Esophagus (tissue), 2 donors: ENCODE data around the gene PCBP3. TPM values are rescaled to one million over a fixed set of nuclear protein-coding genes. Genes with fewer than 3 reads are reported as not detected.

Source experiments
- H3K27ac ChIP-seq, 2 donors: one replicate each; pipeline ENCODE4 v1.5.1; 2013; ENCODE audit warnings: low read depth in 2 of 2, mild to moderate bottlenecking in 2 of 2, inconsistent platforms in 1 of 2, low read length in 1 of 2, moderate library complexity in 1 of 2
- H3K27me3 ChIP-seq, 2 donors: one replicate each; pipeline ENCODE4 v1.6.1; 2013; ENCODE audit warnings: low read length in 2 of 2, control low read depth in 1 of 2, mild to moderate bottlenecking in 1 of 2; ENCODE audit not compliant: insufficient read depth in 2 of 2, control insufficient read depth in 1 of 2
- H3K36me3 ChIP-seq, 2 donors: one replicate each; pipeline ENCODE4 v1.6.1; 2013; ENCODE audit warnings: low read length in 1 of 2; ENCODE audit not compliant: control insufficient read depth in 2 of 2, insufficient read depth in 2 of 2
- H3K4me1 ChIP-seq, 2 donors: one replicate each; pipeline ENCODE4 v1.6.1; 2013; ENCODE audit warnings: low read length in 1 of 2; ENCODE audit not compliant: control insufficient read depth in 2 of 2, insufficient read depth in 2 of 2
- H3K4me3 ChIP-seq, 2 donors: one replicate each; pipeline ENCODE4 v1.5.1; 2013; ENCODE audit warnings: low read length in 2 of 2, mild to moderate bottlenecking in 2 of 2, low read depth in 1 of 2, moderate library complexity in 1 of 2
- H3K9me3 ChIP-seq, 2 donors: one replicate each; pipeline ENCODE4 v1.6.1; 2013; ENCODE audit warnings: mild to moderate bottlenecking in 2 of 2, low read depth in 1 of 2, low read length in 1 of 2, moderate library complexity in 1 of 2; ENCODE audit not compliant: control insufficient read depth in 2 of 2, insufficient read depth in 1 of 2
- WGBS, 2 donors: extraction: QIAGEN DNeasy Blood & Tissue Kit; methylation state at CpG; one replicate each; pipeline ENCODE4 v1.1.7; 2013; 5-methylcytosine and 5-hydroxymethylcytosine counted together
- polyA plus RNA-seq, 2 donors: library from polyadenylated mRNA; stranded (reverse); fragments of 200-250 nt; gene quantifications; one replicate each; pipeline ENCODE4 v1.2.3, GENCODE V29; 2013
- donor health status: healthy with polysubstance abuse.
- donor health status: Bipolar disorder and iron deficiency.

Gene PCBP3
- polyA plus RNA-seq, 2 donors = 0.24 to 0.67 TPM

DNA sequence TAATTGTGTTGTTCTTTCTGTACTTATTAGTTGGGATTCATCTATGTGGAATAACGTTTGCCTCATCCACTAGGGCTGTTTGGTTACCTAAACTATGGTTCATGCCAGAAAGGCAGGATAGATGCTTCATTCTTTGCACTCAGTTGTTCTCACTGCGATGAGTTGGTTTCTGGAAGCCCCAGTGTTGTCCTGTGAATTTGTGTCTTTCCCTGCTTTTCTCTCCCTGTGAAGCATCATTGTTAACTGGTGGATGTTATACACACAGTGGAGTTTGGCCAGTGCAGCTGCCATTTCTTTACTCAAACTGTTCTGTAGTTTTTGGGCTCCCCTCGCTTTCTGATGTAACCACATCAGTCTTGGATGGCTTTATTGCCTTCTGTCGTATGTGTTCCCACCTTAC is 194.4 kb downstream of the PCBP3 start:
- WGBS, 2 donors = 79% methylated on average over 4 of the region's 4 CpGs
- no peaks in the 10 kb centered on the region for H3K27me3 ChIP-seq
- no peaks in the 10 kb centered on the region for H3K4me1 ChIP-seq
- H3K4me3 ChIP-seq = no peak overlapping the region
- no peaks in the 10 kb centered on the region for H3K36me3 ChIP-seq
- H3K27ac ChIP-seq = no peak overlapping the region
- peaks cover 2% of the 10 kb centered on the region in 2 donors for H3K9me3 ChIP-seq

DNA sequence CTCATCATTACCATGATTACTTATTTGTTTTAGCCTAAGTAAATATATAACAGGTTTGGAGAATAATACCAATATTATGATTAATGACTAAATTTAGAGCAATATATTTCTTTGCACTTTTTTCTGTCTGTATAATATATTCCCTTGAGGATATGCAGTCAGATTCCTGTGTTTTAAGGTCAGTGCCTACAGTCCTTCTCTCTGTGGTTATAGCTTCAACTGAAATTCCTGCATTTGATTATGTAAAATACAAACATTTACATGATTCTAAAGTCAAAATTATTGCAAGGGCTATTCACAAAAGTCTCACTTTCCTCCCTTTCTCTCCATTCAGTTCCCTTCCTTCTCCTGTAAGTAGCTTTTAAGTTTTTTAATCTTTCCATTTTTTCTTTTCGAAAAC is 195.1 kb downstream of the PCBP3 start:
- H3K4me1 ChIP-seq = no peaks in the 10 kb centered on the region
- WGBS, 2 donors = 94 to 99% methylated on average over 1 of the region's 1 CpG
- H3K9me3 ChIP-seq = peaks cover 2% of the 10 kb centered on the region in 2 donors
- H3K27me3 ChIP-seq = no peaks in the 10 kb centered on the region
- no peak overlapping the region for H3K27ac ChIP-seq
- no peak overlapping the region for H3K4me3 ChIP-seq
- no peaks in the 10 kb centered on the region for H3K36me3 ChIP-seq

DNA sequence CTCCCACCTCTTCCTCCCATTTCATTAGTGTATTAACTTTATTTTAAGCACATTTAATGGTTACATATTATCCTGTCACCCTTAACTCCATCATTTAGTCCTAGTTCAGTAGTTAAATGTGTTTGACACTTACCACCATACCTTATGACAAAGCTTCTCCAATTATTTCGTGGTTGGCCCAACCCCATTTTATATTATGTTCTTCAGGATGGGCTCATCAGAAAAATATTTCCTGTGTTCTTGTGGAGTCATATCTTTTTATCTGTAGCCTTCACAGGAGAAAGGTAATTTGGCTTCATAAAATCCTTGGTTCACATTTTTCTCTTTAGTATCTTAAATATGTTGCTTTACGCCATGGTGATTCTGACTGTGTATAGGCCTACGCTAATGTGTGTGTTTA is 195.7 kb downstream of the PCBP3 start:
- Histone ChIP-seq H3K4me1 (no peaks in the 10 kb centered on the region), H3K36me3 (no peaks in the 10 kb centered on the region), H3K27ac (no peak overlapping the region), H3K4me3 (no peak overlapping the region), H3K27me3 (no peaks in the 10 kb centered on the region), H3K9me3 (peaks cover 2% of the 10 kb centered on the region in 2 donors)
- 85 to 95% methylated on average over 3 of the region's 3 CpGs for WGBS, 2 donors

DNA sequence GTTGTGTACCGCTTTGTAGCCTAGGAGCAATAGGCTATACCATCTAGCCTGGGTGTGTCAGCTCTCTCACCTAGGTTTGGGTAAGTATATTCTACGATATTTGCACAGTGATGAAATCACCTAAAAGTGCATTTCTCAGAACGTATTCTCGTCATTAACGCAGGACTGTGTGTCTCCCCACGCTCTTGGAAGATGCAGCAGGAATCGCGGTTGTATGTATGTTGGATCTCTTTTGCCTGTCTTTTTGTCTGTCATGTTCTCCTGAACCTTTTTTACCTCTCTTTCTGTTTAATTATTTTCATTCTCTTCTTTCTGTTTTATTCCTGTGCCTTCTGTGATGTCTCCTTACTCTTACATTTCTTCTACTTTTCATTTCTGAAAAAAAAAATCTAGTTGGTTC is 197.5 kb downstream of the PCBP3 start:
- whole genome bisulfite sequencing, 2 donors = 95% methylated on average over 8 of the region's 8 CpGs

DNA sequence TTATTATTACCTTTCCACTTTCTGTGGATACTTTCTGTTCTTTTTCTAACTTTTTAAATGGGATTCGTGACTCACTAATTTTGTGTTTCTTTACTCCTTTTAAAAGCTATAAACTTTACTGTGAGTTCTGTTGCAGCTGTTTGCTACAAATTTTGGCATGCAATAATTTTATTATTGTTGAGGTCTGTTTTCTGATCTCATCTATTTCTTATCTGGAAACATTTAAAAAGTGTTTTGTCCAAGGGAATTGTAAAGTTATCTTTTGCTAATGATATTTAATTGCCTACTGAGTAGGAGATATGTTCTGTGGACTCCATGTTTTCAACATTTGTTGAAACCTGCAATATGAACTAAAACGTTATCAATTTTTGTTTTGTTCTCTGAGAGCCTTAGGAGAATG is 199.9 kb downstream of the PCBP3 start:
- Histone ChIP-seq H3K4me3 (no peak overlapping the region), H3K36me3 (no peaks in the 10 kb centered on the region), H3K4me1 (no peaks in the 10 kb centered on the region), H3K27me3 (no peaks in the 10 kb centered on the region), H3K9me3 (peaks cover 2% of the 10 kb centered on the region in 2 donors), H3K27ac (no peak overlapping the region)
- WGBS, 2 donors = 71 to 81% methylated on average over 2 of the region's 2 CpGs

More for the DNA sequence above, 197.5 kb downstream of the PCBP3 start:
- Histone ChIP-seq H3K36me3 (no peaks in the 10 kb centered on the region), H3K4me3 (no peak overlapping the region), H3K9me3 (peaks cover 2% of the 10 kb centered on the region in 2 donors), H3K27ac (no peak overlapping the region), H3K27me3 (no peaks in the 10 kb centered on the region), H3K4me1 (no peaks in the 10 kb centered on the region)

DNA sequence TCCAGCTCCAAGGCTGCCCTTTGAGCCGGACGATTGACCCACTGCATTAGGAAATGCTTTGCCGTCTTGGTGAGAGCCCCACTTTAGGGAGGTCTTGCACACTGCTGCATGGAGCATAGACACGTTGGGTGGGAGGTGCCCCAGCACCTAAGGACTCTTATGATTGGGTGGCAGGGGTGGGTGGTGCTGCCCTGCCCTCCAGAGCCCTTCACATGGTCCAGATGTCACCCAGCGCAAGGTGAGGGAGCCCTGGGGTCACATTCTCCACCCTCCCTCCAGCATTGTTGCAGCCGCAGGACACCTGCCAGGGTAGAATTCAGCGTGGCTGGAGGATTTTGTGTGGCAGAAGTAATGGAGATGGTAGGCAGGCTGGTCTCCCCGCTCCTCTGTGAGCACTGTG is 200.7 kb downstream of the PCBP3 start:
- WGBS, 2 donors = 83 to 90% methylated on average over 8 of the region's 8 CpGs
- H3K4me1 ChIP-seq = no peaks in the 10 kb centered on the region
- peaks cover 2% of the 10 kb centered on the region in 2 donors for H3K9me3 ChIP-seq
- no peaks in the 10 kb centered on the region for H3K27me3 ChIP-seq
- H3K36me3 ChIP-seq = no peaks in the 10 kb centered on the region
- H3K27ac ChIP-seq = no peak overlapping the region
- H3K4me3 ChIP-seq = no peak overlapping the region

DNA sequence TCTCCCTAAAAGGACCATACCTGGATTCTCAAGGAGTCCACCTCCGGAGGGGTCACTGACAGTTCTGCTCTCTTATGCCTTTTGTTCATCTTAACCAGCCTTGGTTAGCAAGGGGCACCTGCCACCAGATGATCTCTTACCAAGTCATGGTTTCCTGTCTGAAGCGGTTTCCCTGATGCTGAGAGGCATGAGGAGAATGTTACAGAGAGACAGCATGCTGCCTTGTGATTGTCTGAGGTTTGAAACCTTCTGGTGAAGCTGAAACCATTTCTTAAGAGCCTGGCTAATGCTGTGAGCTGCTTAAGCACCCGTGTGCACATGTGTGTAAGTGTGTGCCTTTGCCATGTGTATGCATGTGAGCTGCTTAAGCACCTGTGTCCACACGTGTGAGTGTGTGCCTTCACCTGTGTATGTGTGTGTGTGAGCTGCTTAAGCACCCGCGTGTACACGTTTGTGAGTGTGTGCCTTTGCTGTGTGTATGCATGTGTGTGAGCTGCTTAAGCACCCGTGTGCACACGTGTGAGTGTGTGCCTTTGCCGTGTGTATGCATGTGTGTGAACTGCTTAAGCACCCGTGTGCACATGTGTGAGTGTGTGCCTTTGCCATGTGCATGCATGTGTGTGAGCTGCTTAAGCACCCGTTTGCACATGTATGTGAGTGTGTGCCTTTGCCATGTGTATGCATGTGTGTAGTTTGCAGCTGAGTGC is 201.7 kb downstream of the PCBP3 start:
- no peaks in the 10 kb centered on the region for H3K27me3 ChIP-seq
- H3K9me3 ChIP-seq = peaks cover 2% of the 10 kb centered on the region in 2 donors
- no peaks in the 10 kb centered on the region for H3K36me3 ChIP-seq
- H3K4me1 ChIP-seq = no peaks in the 10 kb centered on the region
- H3K27ac ChIP-seq = no peak overlapping the region
- WGBS, 2 donors = 85 to 87% methylated on average over 12 of the region's 12 CpGs
- no peak overlapping the region for H3K4me3 ChIP-seq

DNA sequence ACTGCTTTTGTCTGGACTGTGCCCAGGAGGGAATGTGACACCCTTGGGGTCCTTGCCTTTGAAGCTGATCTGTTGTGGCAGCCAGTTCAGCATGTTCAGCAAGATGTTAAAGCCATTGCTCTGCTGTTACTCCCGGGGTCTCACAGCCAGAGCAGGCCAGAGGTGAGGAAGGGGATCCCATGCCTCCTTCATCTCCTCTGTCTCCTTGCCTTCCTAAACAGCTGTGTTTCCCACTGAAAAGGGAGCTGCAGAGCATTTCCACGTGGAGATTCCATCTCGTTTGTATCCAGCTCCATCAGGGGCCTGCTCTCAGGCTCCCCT is 202.2 kb downstream of the PCBP3 start:
- Histone ChIP-seq H3K9me3 (peaks cover 0 to 2% of the 10 kb centered on the region in 2 donors), H3K36me3 (no peaks in the 10 kb centered on the region), H3K27me3 (no peaks in the 10 kb centered on the region), H3K4me1 (no peaks in the 10 kb centered on the region), H3K27ac (no peak overlapping the region), H3K4me3 (no peak overlapping the region)
- 41 to 49% methylated on average over 3 of the region's 3 CpGs for WGBS, 2 donors

GRCh38 chr21:45846373-45847160 is 203.0 kb downstream of the PCBP3 start:
- Histone ChIP-seq H3K4me1 (no peaks in the 10 kb centered on the region), H3K9me3 (no peaks in the 10 kb centered on the region), H3K36me3 (no peaks in the 10 kb centered on the region), H3K27me3 (no peaks in the 10 kb centered on the region), H3K4me3 (no peak overlapping the region), H3K27ac (no peak overlapping the region)
- WGBS, 2 donors = 72 to 76% methylated on average over 8 of the region's 8 CpGs

GRCh38 chr21:45847870-45848269 is 204.3 kb downstream of the PCBP3 start:
- Histone ChIP-seq H3K36me3 (no peaks in the 10 kb centered on the region), H3K4me3 (no peak overlapping the region), H3K9me3 (no peaks in the 10 kb centered on the region), H3K4me1 (no peaks in the 10 kb centered on the region), H3K27me3 (no peaks in the 10 kb centered on the region), H3K27ac (no peak overlapping the region)
- 89% methylated on average over 10 of the region's 10 CpGs for WGBS, 2 donors
